Measurements from ENCODE around the gene CSAG2.
"Not testable (repeated sequence)": the region's sequence is repeated elsewhere in the genome, so short reads cannot be mapped to it uniquely, and the experiment has no call there.

- TF ChIP-seq CTCF (IDR thresholded peaks at IDR 0.05; ENCODE audit: insufficient read depth, low read length, poor library complexity, severe bottlenecking); EZH2phosphoT487 (conservative IDR thresholded peaks at IDR 0.05; ENCODE audit: low read length): not testable (repeated sequence)
Measured at GRCh38 chrX:152700390-152700789, 8.7 kb downstream of the CSAG2 start.

All from SU-DHL-6 (cell line).